Cardiac muscle cell (in vitro differentiated cells and primary cell): ENCODE data around the gene CD3E. TPM values are rescaled to one million over a fixed set of nuclear protein-coding genes. Genes with fewer than 3 reads are reported as not detected.

ENCODE experiments used
- DNase-seq, 2 donors: peaks; one replicate each; pipeline versions ENCODE4 v3.0.0 to v3.0.0-alpha.2; 2010 to 2017; ENCODE audit warnings: low read depth in 1 of 2, low spot score in 1 of 2
- H3K27ac ChIP-seq: fragments of 200-600 bp; sonication (generic); 2 replicates; pipeline ENCODE4 v1.5.1; 2016
- H3K27me3 ChIP-seq: fragments of 200-600 bp; sonication (generic); 2 replicates; pipeline ENCODE4 v1.6.0; 2016; ENCODE audit warnings: control low read depth
- H3K36me3 ChIP-seq: fragments of 200-600 bp; sonication (generic); 2 replicates; pipeline ENCODE4 v1.5.1; 2016; ENCODE audit warnings: control low read depth
- H3K4me1 ChIP-seq: fragments of 200-600 bp; sonication (generic); 2 replicates; pipeline ENCODE4 v1.8.1; 2017; ENCODE audit warnings: low read depth, mild to moderate bottlenecking, mixed run types
- H3K4me3 ChIP-seq: fragments of 200-600 bp; sonication (generic); 2 replicates; pipeline ENCODE4 v1.5.1; 2016; ENCODE audit warnings: mild to moderate bottlenecking
- H3K9me3 ChIP-seq: fragments of 200-600 bp; sonication (generic); 2 replicates; pipeline ENCODE4 v1.5.1; 2017; ENCODE audit warnings: low read depth, mild to moderate bottlenecking, control low read depth
- polyA plus RNA-seq: library from polyadenylated mRNA; unstranded; fragments of >200 nt; fragmentation: Nextera tagmentation; extraction: Ambion mirVana; gene quantifications from 2 replicates; pipeline ENCODE4 v1.2.1, GENCODE V29; 2016
- total RNA-seq: library from RNA; depleted of rRNA; stranded (reverse); fragments of >200 nt; gene quantifications from 2 replicates; pipeline ENCODE4 v1.2.3, GENCODE V29; 2016
- TF ChIP-seq, protein P1 (sequence below): IDR thresholded peaks from 2 replicates; pipeline ENCODE4 v1.5.1; 2012; ENCODE audit warnings: low read depth, mild to moderate bottlenecking, low read length

The CD3E gene
- not detected in 2 replicates for total RNA-seq
- polyA plus RNA-seq: not detected in 2 replicates

- peaks cover 26% of the 10 kb centered on the region for H3K27me3 ChIP-seq
- DNase-seq: no peak
- TF ChIP-seq, protein P1, sequence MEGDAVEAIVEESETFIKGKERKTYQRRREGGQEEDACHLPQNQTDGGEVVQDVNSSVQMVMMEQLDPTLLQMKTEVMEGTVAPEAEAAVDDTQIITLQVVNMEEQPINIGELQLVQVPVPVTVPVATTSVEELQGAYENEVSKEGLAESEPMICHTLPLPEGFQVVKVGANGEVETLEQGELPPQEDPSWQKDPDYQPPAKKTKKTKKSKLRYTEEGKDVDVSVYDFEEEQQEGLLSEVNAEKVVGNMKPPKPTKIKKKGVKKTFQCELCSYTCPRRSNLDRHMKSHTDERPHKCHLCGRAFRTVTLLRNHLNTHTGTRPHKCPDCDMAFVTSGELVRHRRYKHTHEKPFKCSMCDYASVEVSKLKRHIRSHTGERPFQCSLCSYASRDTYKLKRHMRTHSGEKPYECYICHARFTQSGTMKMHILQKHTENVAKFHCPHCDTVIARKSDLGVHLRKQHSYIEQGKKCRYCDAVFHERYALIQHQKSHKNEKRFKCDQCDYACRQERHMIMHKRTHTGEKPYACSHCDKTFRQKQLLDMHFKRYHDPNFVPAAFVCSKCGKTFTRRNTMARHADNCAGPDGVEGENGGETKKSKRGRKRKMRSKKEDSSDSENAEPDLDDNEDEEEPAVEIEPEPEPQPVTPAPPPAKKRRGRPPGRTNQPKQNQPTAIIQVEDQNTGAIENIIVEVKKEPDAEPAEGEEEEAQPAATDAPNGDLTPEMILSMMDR: no peak
These were observed at the start of gene CD3E for GRCh38 chr11:118304568-118305248. Gene CD3E, plus strand, starts transcription at chr11:118304730. Its CDS starts 223 bp downstream, at chr11:118304953.

GRCh38 chr11:118258410-118258809 is 46.1 kb upstream of the CD3E start:
- Histone ChIP-seq H3K4me3 (no peak overlapping the region), H3K9me3 (no peaks in the 10 kb centered on the region), H3K27ac (no peak overlapping the region), H3K36me3 (no peaks in the 10 kb centered on the region), H3K4me1 (no peaks in the 10 kb centered on the region), H3K27me3 (peaks cover 82% of the 10 kb centered on the region)
- TF ChIP-seq, protein P1: peak; percentile 13
- no peak for DNase-seq

More at GRCh38 chr11:118304568-118305248, at the start of gene CD3E:
- Histone ChIP-seq H3K9me3 (no peaks in the 10 kb centered on the region), H3K36me3 (no peaks in the 10 kb centered on the region), H3K4me1 (no peaks in the 10 kb centered on the region), H3K27ac (no peak within 1 kb of the TSS), H3K4me3 (no peak within 1 kb of the TSS)

DNA sequence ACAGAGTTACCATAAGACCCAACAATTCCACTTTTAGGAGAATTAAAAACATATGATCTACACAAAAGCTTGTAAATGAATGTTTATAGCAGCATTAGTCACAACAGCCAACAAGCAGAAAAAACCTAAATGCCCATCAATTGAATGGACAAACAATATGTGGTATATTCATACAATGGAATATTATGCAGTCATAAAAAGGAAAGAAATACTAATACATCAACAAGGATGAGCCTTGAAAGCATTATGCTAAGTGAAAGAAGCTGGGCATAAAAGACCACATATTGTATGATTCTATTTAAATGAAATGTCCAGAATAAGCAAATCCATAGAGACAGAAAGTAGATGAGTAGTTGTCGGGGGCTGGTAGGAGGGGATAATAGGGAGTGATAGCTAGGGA is 45.4 kb upstream of the CD3E start:
- Histone ChIP-seq H3K36me3 (no peaks in the 10 kb centered on the region), H3K4me1 (no peaks in the 10 kb centered on the region), H3K9me3 (no peaks in the 10 kb centered on the region), H3K27me3 (peaks cover 82% of the 10 kb centered on the region), H3K4me3 (no peak overlapping the region), H3K27ac (no peak overlapping the region)
- TF ChIP-seq, protein P1: no peak
- no peak for DNase-seq

DNA sequence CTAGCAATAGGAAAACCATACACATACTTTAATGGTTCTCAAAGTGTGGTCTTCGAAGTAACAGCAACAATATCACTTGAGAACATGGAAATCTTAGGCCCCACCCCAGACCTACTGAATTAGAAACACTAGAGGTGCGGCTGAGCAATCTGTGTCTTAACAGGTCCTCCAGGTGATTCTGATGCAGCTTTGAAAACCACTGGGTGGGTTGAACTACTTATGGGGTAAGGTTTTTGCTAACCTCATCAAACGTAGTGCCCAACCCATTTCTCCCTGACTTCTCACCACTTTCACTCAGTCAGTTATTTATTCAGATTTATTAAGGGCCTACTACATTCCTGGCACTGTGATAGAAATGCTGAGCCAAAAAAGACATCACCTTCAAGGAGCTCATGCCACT is 44.2 kb upstream of the CD3E start:
- DNase-seq: no peak
- Histone ChIP-seq H3K27me3 (peaks cover 82% of the 10 kb centered on the region), H3K4me3 (no peak overlapping the region), H3K27ac (no peak overlapping the region), H3K4me1 (no peaks in the 10 kb centered on the region), H3K36me3 (no peaks in the 10 kb centered on the region), H3K9me3 (no peaks in the 10 kb centered on the region)
- TF ChIP-seq, protein P1: no peak

GRCh38 chr11:118263112-118263511 is 41.4 kb upstream of the CD3E start:
- no peak for DNase-seq
- H3K27me3 ChIP-seq: peaks cover 85% of the 10 kb centered on the region
- no peaks in the 10 kb centered on the region for H3K4me1 ChIP-seq
- no peaks in the 10 kb centered on the region for H3K9me3 ChIP-seq
- H3K4me3 ChIP-seq: no peak overlapping the region
- no peaks in the 10 kb centered on the region for H3K36me3 ChIP-seq
- no peak overlapping the region for H3K27ac ChIP-seq
- TF ChIP-seq, protein P1: no peak
